Vagina (tissue), 2 donors: ENCODE measurements around the gene ARL5A. TPM values are rescaled to one million over a fixed set of nuclear protein-coding genes. Genes with fewer than 3 reads are reported as not detected.

Experiments
- DNase-seq, 2 donors: peaks; one replicate each; pipeline ENCODE4 v3.0.0-alpha.2; 2017; ENCODE audit errors: extremely low spot score in 2 of 2
- H3K27ac ChIP-seq: fragments of 200-600 bp; sonication (generic); one replicate; pipeline ENCODE4 v1.5.1; 2019
- H3K27me3 ChIP-seq: fragments of 200-600 bp; sonication (generic); one replicate; pipeline ENCODE4 v1.5.1; 2019
- H3K36me3 ChIP-seq, 2 donors: fragments of 200-600 bp; sonication (generic); one replicate each; pipeline ENCODE4 v1.5.1; 2017 to 2019
- H3K4me1 ChIP-seq: fragments of 200-600 bp; sonication (generic); one replicate; pipeline ENCODE4 v1.5.1; 2019
- H3K4me3 ChIP-seq, 2 donors: fragments of 200-600 bp; sonication (generic); 1 replicate in 1 of 2; 2 replicates in 1 of 2; pipeline ENCODE4 v1.5.1; 2016 to 2019
- H3K9me3 ChIP-seq: fragments of 200-600 bp; sonication (generic); one replicate; pipeline ENCODE4 v1.5.1; 2019
- POLR2A ChIP-seq, 2 donors: fragments of 450-650 bp; IDR thresholded peaks; one replicate each; pipeline ENCODE4 v1.6.1; 2017; ENCODE audit warnings: antibody characterized with exemption in 2 of 2, mild to moderate bottlenecking in 2 of 2, moderate library complexity in 2 of 2
- POLR2AphosphoS5 ChIP-seq, 2 donors: sonication (generic); formaldehyde crosslinking; IDR thresholded peaks; one replicate each; pipeline ENCODE4 v1.9.0; 2017; ENCODE audit warnings: antibody characterized with exemption in 2 of 2, mild to moderate bottlenecking in 2 of 2, low read depth in 1 of 2; ENCODE audit not compliant: insufficient read depth in 1 of 2
- intact Hi-C: fragments of 100-400 bp; cut with DNase I; formaldehyde crosslinking; loops from one replicate; pipeline ENCODE4 v1.15.1; 2023
- total RNA-seq: library from RNA; depleted of rRNA; stranded (reverse); fragments of >200 nt; gene quantifications from one replicate; pipeline ENCODE4 v1.2.3, GENCODE V29; 2016
- TF ChIP-seq, protein P1 (sequence below), 3 experiments: fragments of 450-650 bp in 2 of 3; fragments of 200-600 bp in 1 of 3; sonication (generic) in 1 of 3; IDR thresholded peaks; one replicate each; pipeline ENCODE4 v1.5.1; 2017 to 2019; ENCODE audit warnings: antibody characterized with exemption in 3 of 3, mild to moderate bottlenecking in 2 of 3, moderate library complexity in 2 of 3

The ARL5A gene
- total RNA-seq, 1 donor from 2014 or later = 32.9 TPM

DNA sequence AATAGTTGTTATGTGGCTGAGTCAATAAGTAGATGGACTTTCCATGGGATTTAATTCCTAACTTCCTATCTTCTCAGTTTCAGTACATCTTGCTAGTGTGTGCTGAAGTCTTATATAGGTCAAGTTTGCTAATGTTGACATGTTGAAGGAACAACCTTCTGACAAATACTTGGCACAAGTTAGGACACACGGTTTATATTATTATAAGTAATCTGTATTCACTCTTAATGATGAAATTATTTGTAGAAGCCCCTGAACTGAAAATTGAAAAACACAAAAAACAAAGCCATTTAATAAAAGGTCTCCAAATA is 19.2 kb downstream of the ARL5A start:
- Histone ChIP-seq H3K36me3 (peaks cover 0 to 51% of the 10 kb centered on the region in 2 donors), H3K27ac (no peak overlapping the region), H3K4me3 (no peak overlapping the region), H3K4me1 (no peaks in the 10 kb centered on the region), H3K27me3 (no peaks in the 10 kb centered on the region), H3K9me3 (no peaks in the 10 kb centered on the region)
- DNase-seq = no peak
- TF ChIP-seq, protein P1, sequence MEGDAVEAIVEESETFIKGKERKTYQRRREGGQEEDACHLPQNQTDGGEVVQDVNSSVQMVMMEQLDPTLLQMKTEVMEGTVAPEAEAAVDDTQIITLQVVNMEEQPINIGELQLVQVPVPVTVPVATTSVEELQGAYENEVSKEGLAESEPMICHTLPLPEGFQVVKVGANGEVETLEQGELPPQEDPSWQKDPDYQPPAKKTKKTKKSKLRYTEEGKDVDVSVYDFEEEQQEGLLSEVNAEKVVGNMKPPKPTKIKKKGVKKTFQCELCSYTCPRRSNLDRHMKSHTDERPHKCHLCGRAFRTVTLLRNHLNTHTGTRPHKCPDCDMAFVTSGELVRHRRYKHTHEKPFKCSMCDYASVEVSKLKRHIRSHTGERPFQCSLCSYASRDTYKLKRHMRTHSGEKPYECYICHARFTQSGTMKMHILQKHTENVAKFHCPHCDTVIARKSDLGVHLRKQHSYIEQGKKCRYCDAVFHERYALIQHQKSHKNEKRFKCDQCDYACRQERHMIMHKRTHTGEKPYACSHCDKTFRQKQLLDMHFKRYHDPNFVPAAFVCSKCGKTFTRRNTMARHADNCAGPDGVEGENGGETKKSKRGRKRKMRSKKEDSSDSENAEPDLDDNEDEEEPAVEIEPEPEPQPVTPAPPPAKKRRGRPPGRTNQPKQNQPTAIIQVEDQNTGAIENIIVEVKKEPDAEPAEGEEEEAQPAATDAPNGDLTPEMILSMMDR (IDR thresholded peaks at IDR 0.05) = no peak
- no peak for TF ChIP-seq POLR2A (IDR thresholded peaks at IDR 0.05)
- no peak for TF ChIP-seq POLR2AphosphoS5 (IDR thresholded peaks at IDR 0.05; ENCODE audit: insufficient read depth in 1 of 2, low read depth in 1 of 2)
- intact Hi-C loops = no loop called here

DNA sequence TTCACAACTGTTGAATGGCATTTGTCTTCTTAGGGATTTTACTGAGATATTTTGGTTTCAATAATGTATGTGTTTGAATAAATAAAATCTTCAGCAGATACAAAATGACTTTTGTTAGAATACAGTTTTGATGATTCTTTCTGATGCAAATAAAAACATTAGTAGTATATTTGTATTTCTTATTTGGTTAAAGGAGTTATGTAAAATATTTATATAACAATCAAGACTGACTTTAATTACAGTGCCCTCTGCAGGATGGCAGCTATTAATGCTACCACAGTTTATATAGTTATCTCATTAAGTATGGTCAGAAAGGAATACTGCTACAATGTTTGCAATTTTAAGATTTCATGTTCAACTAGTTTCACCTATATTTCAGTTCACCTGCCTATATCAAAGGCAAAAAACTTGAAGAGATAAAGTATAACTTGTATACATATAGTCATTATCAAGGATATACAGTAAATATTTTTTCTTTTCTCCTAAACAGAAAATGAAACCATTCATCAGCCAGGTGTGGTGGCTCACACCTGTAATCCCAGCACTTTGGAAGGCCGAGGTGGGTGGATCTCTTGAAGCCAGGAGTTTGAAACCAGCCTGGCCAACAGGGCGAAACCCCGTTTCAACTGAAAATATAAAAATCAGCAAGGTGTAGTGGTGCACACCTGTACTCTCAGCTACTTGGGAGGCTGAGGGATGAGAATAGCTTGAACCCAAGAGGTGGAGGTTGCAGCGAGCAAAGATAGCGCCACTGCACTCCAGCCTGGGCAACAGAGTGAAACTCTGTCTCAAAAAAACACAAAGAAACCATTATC is 19.8 kb downstream of the ARL5A start:
- Histone ChIP-seq H3K36me3 (peaks cover 0 to 47% of the 10 kb centered on the region in 2 donors), H3K27ac (no peak overlapping the region), H3K27me3 (no peaks in the 10 kb centered on the region), H3K9me3 (no peaks in the 10 kb centered on the region), H3K4me3 (no peak overlapping the region), H3K4me1 (no peaks in the 10 kb centered on the region)
- intact Hi-C loops = no loop called here
- DNase-seq = no peak
- TF ChIP-seq POLR2A (IDR thresholded peaks at IDR 0.05) = no peak
- TF ChIP-seq, protein P1 (IDR thresholded peaks at IDR 0.05) = peak in 1 of 3 experiments; percentile 24
- TF ChIP-seq POLR2AphosphoS5 (IDR thresholded peaks at IDR 0.05; ENCODE audit: insufficient read depth in 1 of 2, low read depth in 1 of 2) = no peak

GRCh38 chr2:151805961-151806360 is 22.3 kb downstream of the ARL5A start:
- H3K9me3 ChIP-seq = no peaks in the 10 kb centered on the region
- H3K36me3 ChIP-seq = peaks cover 0 to 36% of the 10 kb centered on the region in 2 donors
- no peaks in the 10 kb centered on the region for H3K4me1 ChIP-seq
- TF ChIP-seq POLR2A (IDR thresholded peaks at IDR 0.05) = no peak
- TF ChIP-seq POLR2AphosphoS5 (IDR thresholded peaks at IDR 0.05; ENCODE audit: insufficient read depth in 1 of 2, low read depth in 1 of 2) = no peak
- TF ChIP-seq, protein P1 (IDR thresholded peaks at IDR 0.05) = no peak
- H3K27ac ChIP-seq = no peak overlapping the region
- intact Hi-C loops = no loop called here
- no peaks in the 10 kb centered on the region for H3K27me3 ChIP-seq
- H3K4me3 ChIP-seq = no peak overlapping the region
- no peak for DNase-seq

DNA sequence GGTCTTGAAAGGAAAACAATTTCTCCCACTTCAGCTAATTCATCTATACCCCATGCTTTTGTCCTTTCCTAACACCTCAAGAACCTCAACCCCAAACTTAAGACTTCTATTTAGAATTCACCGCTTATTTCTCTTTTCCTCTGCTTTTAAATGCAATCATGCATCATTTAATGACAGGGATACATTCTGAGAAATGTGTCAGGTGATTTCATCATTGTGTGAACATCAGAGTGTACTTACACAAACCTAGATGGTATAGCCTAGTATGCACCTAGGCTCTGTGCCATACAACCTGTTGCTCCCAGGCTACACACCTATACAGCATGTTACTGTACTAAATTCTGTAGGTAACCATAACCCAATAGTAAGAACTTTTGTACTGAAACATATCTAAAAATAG is 22.9 kb downstream of the ARL5A start:
- intact Hi-C loops = no loop called here

More for the DNA sequence above, 22.9 kb downstream of the ARL5A start:
- H3K4me3 ChIP-seq = no peak overlapping the region
- no peak for DNase-seq
- TF ChIP-seq POLR2A (IDR thresholded peaks at IDR 0.05) (no peak), POLR2AphosphoS5 (IDR thresholded peaks at IDR 0.05; ENCODE audit: insufficient read depth in 1 of 2, low read depth in 1 of 2) (no peak)
- TF ChIP-seq, protein P1 (IDR thresholded peaks at IDR 0.05) = no peak
- H3K9me3 ChIP-seq = no peaks in the 10 kb centered on the region
- H3K36me3 ChIP-seq = peaks cover 0 to 32% of the 10 kb centered on the region in 2 donors
- no peak overlapping the region for H3K27ac ChIP-seq
- H3K4me1 ChIP-seq = no peaks in the 10 kb centered on the region
- H3K27me3 ChIP-seq = no peaks in the 10 kb centered on the region
